ENCODE measurements around the gene OXER1.

GRCh38 chr2:42804891-42805290 is 41.0 kb upstream of the OXER1 start:
- TF ChIP-seq, protein P1, sequence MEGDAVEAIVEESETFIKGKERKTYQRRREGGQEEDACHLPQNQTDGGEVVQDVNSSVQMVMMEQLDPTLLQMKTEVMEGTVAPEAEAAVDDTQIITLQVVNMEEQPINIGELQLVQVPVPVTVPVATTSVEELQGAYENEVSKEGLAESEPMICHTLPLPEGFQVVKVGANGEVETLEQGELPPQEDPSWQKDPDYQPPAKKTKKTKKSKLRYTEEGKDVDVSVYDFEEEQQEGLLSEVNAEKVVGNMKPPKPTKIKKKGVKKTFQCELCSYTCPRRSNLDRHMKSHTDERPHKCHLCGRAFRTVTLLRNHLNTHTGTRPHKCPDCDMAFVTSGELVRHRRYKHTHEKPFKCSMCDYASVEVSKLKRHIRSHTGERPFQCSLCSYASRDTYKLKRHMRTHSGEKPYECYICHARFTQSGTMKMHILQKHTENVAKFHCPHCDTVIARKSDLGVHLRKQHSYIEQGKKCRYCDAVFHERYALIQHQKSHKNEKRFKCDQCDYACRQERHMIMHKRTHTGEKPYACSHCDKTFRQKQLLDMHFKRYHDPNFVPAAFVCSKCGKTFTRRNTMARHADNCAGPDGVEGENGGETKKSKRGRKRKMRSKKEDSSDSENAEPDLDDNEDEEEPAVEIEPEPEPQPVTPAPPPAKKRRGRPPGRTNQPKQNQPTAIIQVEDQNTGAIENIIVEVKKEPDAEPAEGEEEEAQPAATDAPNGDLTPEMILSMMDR (IDR thresholded peaks at IDR 0.05), result no peak
- TF ChIP-seq POLR2AphosphoS5 (IDR thresholded peaks at IDR 0.05; ENCODE audit: low read depth, low read length), result no peak
- no peak for TF ChIP-seq SIN3A (IDR thresholded peaks at IDR 0.05; ENCODE audit: borderline replicate concordance, insufficient read depth, low read depth, low read length)
- no peak for TF ChIP-seq TCF7L2 (IDR thresholded peaks at IDR 0.05; ENCODE audit: low read depth, low read length)

Measured in Panc1 (cell line).